HL-60 (cell line): ENCODE results near the gene PRIMPOL.

Experiments used
- GABPA ChIP-seq: IDR thresholded peaks from 2 replicates; pipeline ENCODE4 v1.6.1; 2012; ENCODE audit warnings: low read depth
- POLR2AphosphoS5 ChIP-seq: IDR thresholded peaks from 2 replicates; pipeline ENCODE4 v1.6.1; 2012; ENCODE audit warnings: low read depth
- TF ChIP-seq, protein P1 (sequence below): IDR thresholded peaks from one replicate; pipeline ENCODE4 v1.5.1; 2011; ENCODE audit warnings: low read length, control low read depth, inconsistent platforms; ENCODE audit not compliant: insufficient read depth

- TF ChIP-seq, protein P1, sequence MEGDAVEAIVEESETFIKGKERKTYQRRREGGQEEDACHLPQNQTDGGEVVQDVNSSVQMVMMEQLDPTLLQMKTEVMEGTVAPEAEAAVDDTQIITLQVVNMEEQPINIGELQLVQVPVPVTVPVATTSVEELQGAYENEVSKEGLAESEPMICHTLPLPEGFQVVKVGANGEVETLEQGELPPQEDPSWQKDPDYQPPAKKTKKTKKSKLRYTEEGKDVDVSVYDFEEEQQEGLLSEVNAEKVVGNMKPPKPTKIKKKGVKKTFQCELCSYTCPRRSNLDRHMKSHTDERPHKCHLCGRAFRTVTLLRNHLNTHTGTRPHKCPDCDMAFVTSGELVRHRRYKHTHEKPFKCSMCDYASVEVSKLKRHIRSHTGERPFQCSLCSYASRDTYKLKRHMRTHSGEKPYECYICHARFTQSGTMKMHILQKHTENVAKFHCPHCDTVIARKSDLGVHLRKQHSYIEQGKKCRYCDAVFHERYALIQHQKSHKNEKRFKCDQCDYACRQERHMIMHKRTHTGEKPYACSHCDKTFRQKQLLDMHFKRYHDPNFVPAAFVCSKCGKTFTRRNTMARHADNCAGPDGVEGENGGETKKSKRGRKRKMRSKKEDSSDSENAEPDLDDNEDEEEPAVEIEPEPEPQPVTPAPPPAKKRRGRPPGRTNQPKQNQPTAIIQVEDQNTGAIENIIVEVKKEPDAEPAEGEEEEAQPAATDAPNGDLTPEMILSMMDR: no peak
- no peak for TF ChIP-seq POLR2AphosphoS5
- no peak for TF ChIP-seq GABPA
Measured at GRCh38 chr4:184706453-184706852, 56.9 kb downstream of the PRIMPOL start.
